ENCODE results near the gene ANKRD34A. TPM values are rescaled to one million over a fixed set of nuclear protein-coding genes. Genes with fewer than 3 reads are reported as not detected.

The ANKRD34A gene
- total and polyA plus RNA-seq, 2 of the 8 experiments (the other 6 are each of a cell fraction or from before 2014, with no cell fraction given) = 0.15 to 0.20 TPM

- H2BK5ac ChIP-seq (ENCODE audit: low read depth, low read length) = no peak overlapping the region
- no peak for FAIRE-seq
- H3K36me3 ChIP-seq (ENCODE audit: control insufficient read depth in 2 of 4, insufficient read depth in 4 of 4, low read length in 3 of 4) = peaks cover 17 to 35% (median 25%) of the 10 kb centered on the region in 4 experiments
- peak overlapping the region in 1 of 2 experiments; percentile 96; a peak in 2 of 4 replicates for H3K4me2 ChIP-seq (ENCODE audit: insufficient read depth in 1 of 2, low read depth in 2 of 2, low read length in 2 of 2)
- no peak overlapping the region; the same call in 1 of the 2 replicates for H4K8ac ChIP-seq (ENCODE audit: extremely low read depth, insufficient read depth, low read length)
- H3K23ac ChIP-seq (ENCODE audit: insufficient read length) = no peak overlapping the region
- no peak overlapping the region for H3K9ac ChIP-seq (replicated peaks in 1 of 4; ENCODE audit: extremely low read depth in 1 of 4, low read depth in 3 of 4, low read length in 3 of 4)
- TF ChIP-seq ATF2 (IDR thresholded peaks at IDR 0.05; ENCODE audit: low read length) (no peak), GTF2F1 (IDR thresholded peaks at IDR 0.05; ENCODE audit: borderline replicate concordance, low read depth, low read length) (no peak), SP1 (IDR thresholded peaks at IDR 0.05; ENCODE audit: low read depth, low read length) (no peak), RFX5 (IDR thresholded peaks at IDR 0.05; ENCODE audit: borderline replicate concordance, low read depth, low read length) (no peak)
- no peak overlapping the region for H3K56ac ChIP-seq (replicated peaks; ENCODE audit: insufficient read length, low read depth, low read length)
- no peak overlapping the region for H3K18ac ChIP-seq (ENCODE audit: extremely low read depth, low read length)
- WGBS, 2 experiments (ENCODE audit: extremely low coverage in 1 of 2, insufficient coverage in 1 of 2, insufficient read length in 1 of 2, insufficient replicate concordance in 2 of 2, low coverage in 1 of 2, low lambda C conversion rate in 2 of 2, missing lambda C conversion rate in 1 of 2) = 92% methylated on average over 5 of the region's 5 CpGs; no CpG with 5 or more reads in 1 of the 2 experiments
- no peak overlapping the region for H2BK15ac ChIP-seq (ENCODE audit: low read length)
- peak overlapping the region in 2 of 4 experiments; percentile 90 to 96; a peak in 3 of 8 replicates for H3K4me3 ChIP-seq (ENCODE audit: extremely low read depth in 1 of 4, insufficient read depth in 2 of 4, low read depth in 3 of 4, low read length in 4 of 4)
- no peak overlapping the region for H2AFZ ChIP-seq (ENCODE audit: low read length)
- H4K91ac ChIP-seq (replicated peaks; ENCODE audit: insufficient read length, low read length) = no peak overlapping the region
- no peak overlapping the region for H2AK5ac ChIP-seq (ENCODE audit: low read depth, low read length)
- no peak for DNase-seq (ENCODE audit: low read depth in 1 of 2, low spot score in 2 of 2)
- peaks cover 9% of the 10 kb centered on the region for H3K23me2 ChIP-seq (ENCODE audit: low read depth, low read length)
- peaks cover 0 to 2% of the 10 kb centered on the region in 2 experiments for H4K20me1 ChIP-seq (replicated peaks in 1 of 2; ENCODE audit: control insufficient read depth in 1 of 2, insufficient read depth in 2 of 2, low read length in 2 of 2)
- peaks cover 6% of the 10 kb centered on the region; the same call in 1 of the 2 replicates for H3K79me1 ChIP-seq (ENCODE audit: low read depth, low read length)
- peaks cover 2 to 8% (median 5%) of the 10 kb centered on the region in 4 experiments; a peak in 4 of 7 replicates for H3K4me1 ChIP-seq (replicated peaks in 1 of 4; ENCODE audit: control insufficient read depth in 3 of 4, insufficient read depth in 4 of 4, low read length in 3 of 4)
- peaks cover 4 to 27% of the 10 kb centered on the region in 2 experiments; a peak in 3 of 4 replicates for H3K79me2 ChIP-seq (ENCODE audit: control insufficient read depth in 1 of 2, insufficient read depth in 2 of 2, low read length in 2 of 2)
- ChIA-PET POLR2A (ENCODE audit: partially characterized antibody) (interaction anchor here (0.8 to 13.4 kb wide), 10 partner anchors 10 to 136 kb away, joined by 3 to 218 read pairs (median 6); partner anchors contain the start of genes HJV and RBM8A), CTCF (ENCODE audit: partially characterized antibody) (interaction anchor here (0.9 to 12.6 kb wide), 5 partner anchors 11 to 16 kb away, joined by 3 to 93 read pairs (median 3); no protein-coding TSS in a partner anchor)
- H3K27me3 ChIP-seq (replicated peaks in 1 of 4; ENCODE audit: control insufficient read depth in 3 of 4, extremely low read depth in 1 of 4, insufficient read depth in 3 of 4, low read length in 3 of 4) = no peaks in the 10 kb centered on the region
- no peak overlapping the region for H4K5ac ChIP-seq (ENCODE audit: insufficient read length, low read depth, low read length)
- no peak overlapping the region for H2BK12ac ChIP-seq (ENCODE audit: low read depth, low read length)
- no peaks in the 10 kb centered on the region for H3K9me3 ChIP-seq (ENCODE audit: insufficient read depth in 2 of 2, low read depth in 1 of 2, low read length in 1 of 2)
- no peak overlapping the region for H3K27ac ChIP-seq (ENCODE audit: low read depth, low read length)
- no peak overlapping the region for H3K14ac ChIP-seq (ENCODE audit: insufficient read length)
- no peak overlapping the region for H2BK20ac ChIP-seq (ENCODE audit: low read length)
- H2BK120ac ChIP-seq (replicated peaks; ENCODE audit: low read depth, low read length) = no peak overlapping the region
- H3K4ac ChIP-seq (replicated peaks; ENCODE audit: insufficient read length, low read depth, low read length) = no peak overlapping the region
These were observed 28.7 kb upstream of the ANKRD34A start for GRCh38 chr1:145992958-145993617.

All from H1 (cell line).